MM.1S (cell line): ENCODE data around the gene TRIM66.

Experiments
- DNase-seq: peaks from one replicate; pipeline ENCODE4 v3.0.0-alpha.2; 2015
- H2AFZ ChIP-seq: fragments of 300-600 bp; sonication (generic); 2 replicates; pipeline ENCODE4 v1.6.0; 2016; ENCODE audit warnings: antibody characterized with exemption, low read length
- H3F3A ChIP-seq: fragments of 300-600 bp; sonication (generic); 2 replicates; pipeline ENCODE4 v1.6.1; 2016; ENCODE audit warnings: mild to moderate bottlenecking, antibody characterized with exemption, low read length, moderate library complexity, mixed read lengths; ENCODE audit not compliant: insufficient read depth
- H3K27ac ChIP-seq: fragments of 300-600 bp; sonication (generic); 2 replicates; pipeline ENCODE4 v1.5.1; 2016; ENCODE audit warnings: mild to moderate bottlenecking, low read length
- H3K27me3 ChIP-seq: fragments of 300-600 bp; sonication (generic); replicated peaks from 2 replicates; pipeline ENCODE4 v1.6.0; 2016; ENCODE audit warnings: low read length; ENCODE audit not compliant: insufficient read depth
- H3K36me3 ChIP-seq: fragments of 300-600 bp; sonication (generic); replicated peaks from 2 replicates; pipeline ENCODE4 v1.6.1; 2016; ENCODE audit warnings: mild to moderate bottlenecking, low read length, mixed read lengths; ENCODE audit not compliant: insufficient read depth
- H3K4me1 ChIP-seq: fragments of 300-600 bp; sonication (generic); 2 replicates; pipeline ENCODE4 v1.6.1; 2016; ENCODE audit warnings: low read length, mixed read lengths
- H3K4me2 ChIP-seq: fragments of 300-600 bp; sonication (generic); 2 replicates; pipeline ENCODE4 v1.6.0; 2016; ENCODE audit warnings: low read depth, low read length
- H3K4me3 ChIP-seq: fragments of 300-600 bp; sonication (generic); 2 replicates; pipeline ENCODE4 v1.5.1; 2016; ENCODE audit warnings: low read length, mixed read lengths
- H3K79me2 ChIP-seq: fragments of 300-600 bp; sonication (generic); 2 replicates; pipeline ENCODE4 v1.6.1; 2016; ENCODE audit warnings: mixed run types, low read length, mixed read lengths
- H3K9ac ChIP-seq: fragments of 300-600 bp; sonication (generic); 2 replicates; pipeline ENCODE4 v1.6.1; 2016; ENCODE audit warnings: low read length, mixed read lengths
- H3K9me2 ChIP-seq: fragments of 300-600 bp; sonication (generic); replicated peaks from 2 replicates; pipeline ENCODE4 v1.6.1; 2016; ENCODE audit warnings: mild to moderate bottlenecking, low read length, mixed read lengths; ENCODE audit not compliant: insufficient read depth
- H3K9me3 ChIP-seq: fragments of 300-600 bp; sonication (generic); replicated peaks from 2 replicates; pipeline ENCODE4 v1.6.1; 2016; ENCODE audit warnings: mild to moderate bottlenecking, low read length, mixed read lengths; ENCODE audit not compliant: insufficient read depth
- H4K20me1 ChIP-seq: fragments of 300-600 bp; sonication (generic); 2 replicates; pipeline ENCODE4 v1.6.1; 2016; ENCODE audit warnings: mild to moderate bottlenecking, low read length, moderate library complexity, mixed read lengths; ENCODE audit not compliant: insufficient read depth
- CTCF ChIP-seq: fragments of 300-600 bp; sonication (generic); IDR thresholded peaks from 2 replicates; pipeline ENCODE4 v1.5.1; 2016; ENCODE audit warnings: antibody characterized with exemption, low read length, mixed read lengths
- EZH2 ChIP-seq: fragments of 300-600 bp; sonication (generic); optimal IDR thresholded peaks from 2 replicates; pipeline ENCODE3; 2017; ENCODE audit warnings: low read depth, mild to moderate bottlenecking, antibody characterized with exemption, low read length, mixed read lengths
- EZH2phosphoT487 ChIP-seq: fragments of 300-600 bp; sonication (generic); IDR thresholded peaks from 2 replicates; pipeline ENCODE4 v1.6.1; 2018; ENCODE audit warnings: antibody characterized with exemption, low read length

The TRIM66 gene

GRCh38 chr11:8587915-8588314 lies 94.5 kb downstream of the TRIM66 start:
- Histone ChIP-seq H3K9me3 (no peaks in the 10 kb centered on the region), H3K4me3 (no peak overlapping the region), H4K20me1 (no peaks in the 10 kb centered on the region), H3K4me1 (peaks cover 7% of the 10 kb centered on the region), H3K27me3 (no peaks in the 10 kb centered on the region), H3K4me2 (no peak overlapping the region), H3K9ac (no peak overlapping the region), H2AFZ (no peak overlapping the region), H3K36me3 (no peaks in the 10 kb centered on the region), H3F3A (no peaks in the 10 kb centered on the region), H3K79me2 (peaks cover 29% of the 10 kb centered on the region; the same call in 1 of the 2 replicates), H3K9me2 (no peaks in the 10 kb centered on the region), H3K27ac (no peak overlapping the region)
- no peak for DNase-seq
- no peak for TF ChIP-seq CTCF
- no peak for TF ChIP-seq EZH2
- no peak for TF ChIP-seq EZH2phosphoT487

- Histone ChIP-seq H3K36me3 (no peaks in the 10 kb centered on the region), H3K79me2 (peaks cover 20% of the 10 kb centered on the region; the same call in 1 of the 2 replicates), H4K20me1 (no peaks in the 10 kb centered on the region), H3F3A (no peaks in the 10 kb centered on the region), H3K27me3 (no peaks in the 10 kb centered on the region), H3K27ac (no peak overlapping the region), H2AFZ (no peak overlapping the region), H3K9me3 (no peaks in the 10 kb centered on the region), H3K4me2 (no peak overlapping the region), H3K9me2 (no peaks in the 10 kb centered on the region), H3K4me3 (no peak overlapping the region), H3K9ac (no peak overlapping the region), H3K4me1 (peaks cover 4% of the 10 kb centered on the region; the same call in 1 of the 2 replicates)
- TF ChIP-seq EZH2phosphoT487 = no peak
- TF ChIP-seq EZH2 = no peak
- TF ChIP-seq CTCF = no peak
- DNase-seq = no peak
Measured at GRCh38 chr11:8586805-8587204, 95.7 kb downstream of the TRIM66 start.

GRCh38 chr11:8586184-8586583 lies 96.3 kb downstream of the TRIM66 start:
- Histone ChIP-seq H3K9me3 (no peaks in the 10 kb centered on the region), H3K9ac (no peak overlapping the region), H3K36me3 (no peaks in the 10 kb centered on the region), H3K4me3 (no peak overlapping the region), H3K9me2 (no peaks in the 10 kb centered on the region), H3K4me2 (no peak overlapping the region), H3F3A (no peaks in the 10 kb centered on the region), H2AFZ (no peak overlapping the region), H3K4me1 (peaks cover 4% of the 10 kb centered on the region; the same call in 1 of the 2 replicates), H4K20me1 (no peaks in the 10 kb centered on the region), H3K27me3 (no peaks in the 10 kb centered on the region), H3K27ac (no peak overlapping the region), H3K79me2 (peaks cover 23% of the 10 kb centered on the region; the same call in 1 of the 2 replicates)
- no peak for DNase-seq
- no peak for TF ChIP-seq EZH2

GRCh38 chr11:8584511-8584910 lies 98.0 kb downstream of the TRIM66 start:
- H3F3A ChIP-seq = no peaks in the 10 kb centered on the region
- no peak overlapping the region for H2AFZ ChIP-seq
- H3K36me3 ChIP-seq = no peaks in the 10 kb centered on the region
- H3K9me2 ChIP-seq = no peaks in the 10 kb centered on the region
- H3K9ac ChIP-seq = no peak overlapping the region
- H3K4me1 ChIP-seq = peaks cover 4% of the 10 kb centered on the region; the same call in 1 of the 2 replicates
- no peaks in the 10 kb centered on the region for H3K27me3 ChIP-seq
- H3K79me2 ChIP-seq = peaks cover 22% of the 10 kb centered on the region; the same call in 1 of the 2 replicates
- DNase-seq = no peak
- H3K9me3 ChIP-seq = no peaks in the 10 kb centered on the region
- H3K4me3 ChIP-seq = no peak overlapping the region
- H4K20me1 ChIP-seq = no peaks in the 10 kb centered on the region
- H3K27ac ChIP-seq = no peak overlapping the region
- no peak overlapping the region for H3K4me2 ChIP-seq
- TF ChIP-seq CTCF = no peak
- no peak for TF ChIP-seq EZH2phosphoT487
- no peak for TF ChIP-seq EZH2
